H1 (cell line): Measurements from ENCODE around the gene MYCBPAP. TPM values are rescaled to one million over a fixed set of nuclear protein-coding genes. Genes with fewer than 3 reads are reported as not detected.
A peak's percentile ranks its signal among the peaks of the same experiment; 100 is the strongest.

ENCODE experiments used
- CTCF ChIA-PET: fragments of 300-600 bp; sonication (Branson Sonifier 250); formaldehyde crosslinking; loops from one replicate; lab custom pipeline; 2021; ENCODE audit not compliant: partially characterized antibody; lab: Charles Lee
- POLR2A ChIA-PET: fragments of 300-600 bp; sonication (Branson Sonifier 250); formaldehyde crosslinking; loops from one replicate; lab custom pipeline; 2021; ENCODE audit warnings: inconsistent platforms; ENCODE audit not compliant: partially characterized antibody; lab: Charles Lee
- DNase-seq, 2 experiments: peaks; one replicate each; pipeline versions ENCODE4 v3.0.0 to v3.0.0-alpha.2; 2010 to 2022; ENCODE audit warnings: low spot score in 2 of 2, low read depth in 1 of 2, mixed read lengths in 1 of 2
- FAIRE-seq: peaks from 2 replicates; lab custom pipeline; 2011; peaks lifted over from hg19 to GRCh38; lab: Jason Lieb, UNC
- H2AFZ ChIP-seq: 2 replicates; pipeline ENCODE4 v1.8.1; 2012; ENCODE audit warnings: low read length, inconsistent platforms
- H2AK5ac ChIP-seq: 2 replicates; pipeline ENCODE4 v1.6.1; 2013; ENCODE audit warnings: low read depth, low read length
- H2BK120ac ChIP-seq: replicated peaks from 2 replicates; pipeline ENCODE3; 2013; ENCODE audit warnings: low read depth, low read length, inconsistent platforms
- H2BK12ac ChIP-seq: 2 replicates; pipeline ENCODE4 v1.6.1; 2013; ENCODE audit warnings: low read depth, low read length
- H2BK15ac ChIP-seq: 2 replicates; pipeline ENCODE4 v1.6.1; 2013; ENCODE audit warnings: low read length
- H2BK20ac ChIP-seq: 2 replicates; pipeline ENCODE4 v1.6.1; 2013; ENCODE audit warnings: low read length
- H2BK5ac ChIP-seq: 2 replicates; pipeline ENCODE4 v1.6.1; 2013; ENCODE audit warnings: low read depth, low read length
- H3K14ac ChIP-seq: 2 replicates; pipeline ENCODE4 v1.6.1; 2013; ENCODE audit warnings: inconsistent platforms; ENCODE audit not compliant: insufficient read length
- H3K18ac ChIP-seq: 2 replicates; pipeline ENCODE4 v1.6.1; 2013; ENCODE audit warnings: low read length; ENCODE audit errors: extremely low read depth
- H3K23ac ChIP-seq: 2 replicates; pipeline ENCODE4 v1.6.1; 2013; ENCODE audit warnings: inconsistent platforms; ENCODE audit not compliant: insufficient read length
- H3K23me2 ChIP-seq: 2 replicates; pipeline ENCODE4 v1.6.1; 2013; ENCODE audit warnings: low read depth, low read length
- H3K27ac ChIP-seq: 2 replicates; pipeline ENCODE4 v1.6.1; 2011; ENCODE audit warnings: low read depth, low read length, inconsistent platforms
- H3K27me3 ChIP-seq, 4 experiments: replicated peaks in 1 of 4; 1 replicate in 1 of 4; 2 replicates in 3 of 4; pipeline versions ENCODE4 v1.6.1 to v1.8.1; 2011 to 2013; ENCODE audit warnings: low read length in 3 of 4, mild to moderate bottlenecking in 3 of 4, inconsistent platforms in 2 of 4, mixed read lengths in 2 of 4, moderate library complexity in 1 of 4; ENCODE audit not compliant: control insufficient read depth in 3 of 4, insufficient read depth in 3 of 4; ENCODE audit errors: extremely low read depth in 1 of 4
- H3K36me3 ChIP-seq, 4 experiments: 2 replicates each; pipeline versions ENCODE4 v1.6.1 to v1.8.1; 2011 to 2013; ENCODE audit warnings: mild to moderate bottlenecking in 4 of 4, low read length in 3 of 4, moderate library complexity in 2 of 4, control low read depth in 1 of 4, inconsistent platforms in 1 of 4; ENCODE audit not compliant: insufficient read depth in 4 of 4, control insufficient read depth in 2 of 4
- H3K4ac ChIP-seq: replicated peaks from 2 replicates; pipeline ENCODE3; 2013; ENCODE audit warnings: low read length, low read depth, mixed read lengths, inconsistent platforms; ENCODE audit not compliant: insufficient read length
- H3K4me1 ChIP-seq, 4 experiments: replicated peaks in 1 of 4; 1 replicate in 1 of 4; 2 replicates in 3 of 4; pipeline versions ENCODE4 v1.6.1 to v1.8.1; 2011 to 2013; ENCODE audit warnings: low read length in 3 of 4, inconsistent platforms in 2 of 4, mixed read lengths in 1 of 4; ENCODE audit not compliant: insufficient read depth in 4 of 4, control insufficient read depth in 3 of 4
- H3K4me2 ChIP-seq, 2 experiments: 2 replicates each; pipeline versions ENCODE4 v1.6.1 to v1.8.1; 2011 to 2013; ENCODE audit warnings: low read depth in 2 of 2, low read length in 2 of 2, control low read depth in 1 of 2, inconsistent platforms in 1 of 2, mild to moderate bottlenecking in 1 of 2; ENCODE audit not compliant: insufficient read depth in 1 of 2
- H3K4me3 ChIP-seq, 4 experiments: fragments of 200-600, 300-600 bp in 1 of 4; sonication (generic), shearing (Covaris generic), sonication (Bioruptor Twin) in 1 of 4; 2 replicates each; pipeline versions ENCODE4 v1.5.1 to v1.8.1; 2011 to 2016; ENCODE audit warnings: low read length in 4 of 4, low read depth in 3 of 4, control low read depth in 2 of 4, inconsistent platforms in 2 of 4, mild to moderate bottlenecking in 2 of 4, mixed read lengths in 1 of 4, moderate library complexity in 1 of 4; ENCODE audit not compliant: insufficient read depth in 2 of 4; ENCODE audit errors: extremely low read depth in 1 of 4
- H3K56ac ChIP-seq: replicated peaks from 2 replicates; pipeline ENCODE3; 2013; ENCODE audit warnings: low read depth, mild to moderate bottlenecking, mixed read lengths, low read length, inconsistent platforms; ENCODE audit not compliant: insufficient read length
- H3K79me1 ChIP-seq: 2 replicates; pipeline ENCODE4 v1.6.1; 2013; ENCODE audit warnings: low read depth, low read length, control low read depth
- H3K79me2 ChIP-seq, 2 experiments: 2 replicates each; pipeline versions ENCODE4 v1.6.1 to v1.8.1; 2012 to 2013; ENCODE audit warnings: low read length in 2 of 2, mild to moderate bottlenecking in 2 of 2, inconsistent platforms in 1 of 2; ENCODE audit not compliant: insufficient read depth in 2 of 2, control insufficient read depth in 1 of 2
- H3K9ac ChIP-seq, 4 experiments: replicated peaks in 1 of 4; 1 replicate in 1 of 4; 2 replicates in 3 of 4; pipeline versions ENCODE4 v1.6.1 to v1.8.1; 2011 to 2013; ENCODE audit warnings: low read depth in 3 of 4, low read length in 3 of 4, control low read depth in 2 of 4, mild to moderate bottlenecking in 2 of 4, moderate library complexity in 2 of 4, inconsistent platforms in 1 of 4; ENCODE audit errors: extremely low read depth in 1 of 4
- H3K9me3 ChIP-seq, 2 experiments: 2 replicates each; pipeline versions ENCODE4 v1.6.1 to v1.8.1; 2012 to 2013; ENCODE audit warnings: mild to moderate bottlenecking in 2 of 2, moderate library complexity in 2 of 2, control low read depth in 1 of 2, inconsistent platforms in 1 of 2, low read depth in 1 of 2, low read length in 1 of 2, mixed read lengths in 1 of 2; ENCODE audit not compliant: insufficient read depth in 2 of 2
- H4K20me1 ChIP-seq, 2 experiments: replicated peaks in 1 of 2; 2 replicates each; pipeline versions ENCODE3 to v1.8.1; 2011 to 2013; ENCODE audit warnings: inconsistent platforms in 2 of 2, low read length in 2 of 2, mild to moderate bottlenecking in 1 of 2; ENCODE audit not compliant: insufficient read depth in 2 of 2, control insufficient read depth in 1 of 2
- H4K5ac ChIP-seq: 2 replicates; pipeline ENCODE4 v1.6.1; 2013; ENCODE audit warnings: low read length, low read depth, mixed read lengths, inconsistent platforms; ENCODE audit not compliant: insufficient read length
- H4K8ac ChIP-seq: 2 replicates; pipeline ENCODE4 v1.8.0; 2013; ENCODE audit warnings: mild to moderate bottlenecking, moderate library complexity, low read length, inconsistent platforms; ENCODE audit not compliant: insufficient read depth; ENCODE audit errors: extremely low read depth
- H4K91ac ChIP-seq: replicated peaks from 2 replicates; pipeline ENCODE3; 2013; ENCODE audit warnings: low read length, mixed read lengths, inconsistent platforms; ENCODE audit not compliant: insufficient read length
- BCL11A ChIP-seq, 2 experiments: IDR thresholded peaks; one replicate each; pipeline ENCODE4 v1.6.1; 2011; ENCODE audit warnings: low read depth in 2 of 2, low read length in 2 of 2, mild to moderate bottlenecking in 2 of 2
- CHD1 ChIP-seq: IDR thresholded peaks from 2 replicates; pipeline ENCODE4 v1.6.1; 2012; ENCODE audit warnings: low read depth, low read length, improper control_type of control experiment
- CREB1 ChIP-seq: IDR thresholded peaks from 2 replicates; pipeline ENCODE4 v1.6.1; 2012; ENCODE audit warnings: inconsistent platforms
- MAX ChIP-seq: IDR thresholded peaks from 2 replicates; pipeline ENCODE4 v1.6.1; 2012; ENCODE audit warnings: inconsistent platforms
- SRF ChIP-seq: IDR thresholded peaks from 2 replicates; pipeline ENCODE4 v1.6.1; 2011; ENCODE audit warnings: mild to moderate bottlenecking, low read depth, low read length, moderate library complexity
- TAF1 ChIP-seq: IDR thresholded peaks from 2 replicates; pipeline ENCODE4 v1.6.1; 2011; ENCODE audit warnings: mild to moderate bottlenecking, low read depth, low read length
- TCF12 ChIP-seq: IDR thresholded peaks from 2 replicates; pipeline ENCODE4 v1.6.1; 2011; ENCODE audit warnings: low read depth, mild to moderate bottlenecking, low read length
- WGBS, 2 experiments: shearing (Covaris generic) in 1 of 2; methylation state at CpG; one replicate each; pipeline versions ENCODE4 v1.1.6 to v1.1.7; 2013 to 2015; ENCODE audit warnings: low lambda C conversion rate in 2 of 2, mixed read lengths in 2 of 2, inconsistent platforms in 1 of 2, low coverage in 1 of 2, missing lambda C conversion rate in 1 of 2; ENCODE audit not compliant: insufficient replicate concordance in 2 of 2, insufficient coverage in 1 of 2, insufficient read length in 1 of 2; ENCODE audit errors: extremely low coverage in 1 of 2, missing lambda C conversion rate in 1 of 2; 5-methylcytosine and 5-hydroxymethylcytosine counted together
- polyA plus RNA-seq, 7 experiments: library from polyadenylated mRNA; depleted of rRNA in 3 of 7; stranded (reverse) in 5 of 7; unstranded in 2 of 7; fragments of >200 nt in 5 of 7; fragments of 200-250 nt in 2 of 7; gene quantifications; 1 replicate in 5 of 7; 2 replicates in 1 of 7; 4 replicates in 1 of 7; pipeline versions ENCODE4 v1.2.1 to v1.2.3, GENCODE V29; 2011 to 2013; ENCODE audit warnings: missing spikeins in 2 of 7, mixed read lengths in 2 of 7
- total RNA-seq: library from RNA; stranded (reverse); fragmentation: NEBNext Ultra II Directional; extraction: Animal tissue kit (Norgen Biotek cat#: 25700); gene quantifications from 2 replicates; pipeline ENCODE4 v1.2.1, GENCODE V29; 2021
- TF ChIP-seq, protein P1 (sequence below): IDR thresholded peaks from 2 replicates; pipeline ENCODE4 v1.6.1; 2012; ENCODE audit warnings: inconsistent platforms
- TF ChIP-seq, protein P2 (sequence below), 3 experiments: IDR thresholded peaks; 1 replicate in 2 of 3; 2 replicates in 1 of 3; pipeline versions ENCODE4 v1.5.1 to v1.6.1; 2011; ENCODE audit warnings: low read length in 3 of 3, mild to moderate bottlenecking in 3 of 3, inconsistent platforms in 2 of 3, low read depth in 1 of 3, moderate library complexity in 1 of 3; ENCODE audit not compliant: insufficient read depth in 1 of 3; ENCODE audit errors: control extremely low read depth in 1 of 3

MYCBPAP gene
- total and polyA plus RNA-seq, 2 of the 8 experiments (the other 6 are each of a cell fraction or from before 2014, with no cell fraction given), result 0.89 to 3.3 TPM

GRCh38 chr17:50514936-50515702 is 6.9 kb downstream of the MYCBPAP start:
- H3K27ac ChIP-seq, result no peak overlapping the region
- no peaks in the 10 kb centered on the region for H3K79me2 ChIP-seq
- no peak overlapping the region for H2BK5ac ChIP-seq
- H4K8ac ChIP-seq, result no peak overlapping the region
- H2BK15ac ChIP-seq, result no peak overlapping the region; the same call in 1 of the 2 replicates
- CTCF ChIA-PET, result interaction anchor here (0.8 to 2.8 kb wide), 10 partner anchors 13 to 115 kb away, joined by 3 to 9 read pairs (median 4); no protein-coding TSS in a partner anchor
- H3K14ac ChIP-seq, result no peak overlapping the region
- POLR2A ChIA-PET, result interaction anchor here (0.7 to 1.8 kb wide), 5 partner anchors 10 to 108 kb away, joined by 3 to 5 read pairs (median 5); no protein-coding TSS in a partner anchor
- no peak overlapping the region for H2AFZ ChIP-seq
- no peaks in the 10 kb centered on the region for H3K36me3 ChIP-seq
- no peaks in the 10 kb centered on the region for H3K23me2 ChIP-seq
- H2BK12ac ChIP-seq, result peak overlapping the region; percentile 60; the same call in 1 of the 2 replicates
- no peak overlapping the region; the same call in 1 of the 2 replicates for H3K18ac ChIP-seq
- no peak overlapping the region for H2BK20ac ChIP-seq
- TF ChIP-seq SRF (no peak), MAX (peak; percentile 76), CHD1 (no peak), TAF1 (no peak), BCL11A (IDR thresholded peaks at IDR 0.05; ENCODE audit: low read depth in 2 of 2, low read length in 2 of 2) (no peak), TCF12 (no peak), CREB1 (no peak)
- TF ChIP-seq, protein P1, sequence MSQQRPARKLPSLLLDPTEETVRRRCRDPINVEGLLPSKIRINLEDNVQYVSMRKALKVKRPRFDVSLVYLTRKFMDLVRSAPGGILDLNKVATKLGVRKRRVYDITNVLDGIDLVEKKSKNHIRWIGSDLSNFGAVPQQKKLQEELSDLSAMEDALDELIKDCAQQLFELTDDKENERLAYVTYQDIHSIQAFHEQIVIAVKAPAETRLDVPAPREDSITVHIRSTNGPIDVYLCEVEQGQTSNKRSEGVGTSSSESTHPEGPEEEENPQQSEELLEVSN, result peak; percentile 63; the same call in 1 of the 2 replicates
- TF ChIP-seq, protein P2, sequence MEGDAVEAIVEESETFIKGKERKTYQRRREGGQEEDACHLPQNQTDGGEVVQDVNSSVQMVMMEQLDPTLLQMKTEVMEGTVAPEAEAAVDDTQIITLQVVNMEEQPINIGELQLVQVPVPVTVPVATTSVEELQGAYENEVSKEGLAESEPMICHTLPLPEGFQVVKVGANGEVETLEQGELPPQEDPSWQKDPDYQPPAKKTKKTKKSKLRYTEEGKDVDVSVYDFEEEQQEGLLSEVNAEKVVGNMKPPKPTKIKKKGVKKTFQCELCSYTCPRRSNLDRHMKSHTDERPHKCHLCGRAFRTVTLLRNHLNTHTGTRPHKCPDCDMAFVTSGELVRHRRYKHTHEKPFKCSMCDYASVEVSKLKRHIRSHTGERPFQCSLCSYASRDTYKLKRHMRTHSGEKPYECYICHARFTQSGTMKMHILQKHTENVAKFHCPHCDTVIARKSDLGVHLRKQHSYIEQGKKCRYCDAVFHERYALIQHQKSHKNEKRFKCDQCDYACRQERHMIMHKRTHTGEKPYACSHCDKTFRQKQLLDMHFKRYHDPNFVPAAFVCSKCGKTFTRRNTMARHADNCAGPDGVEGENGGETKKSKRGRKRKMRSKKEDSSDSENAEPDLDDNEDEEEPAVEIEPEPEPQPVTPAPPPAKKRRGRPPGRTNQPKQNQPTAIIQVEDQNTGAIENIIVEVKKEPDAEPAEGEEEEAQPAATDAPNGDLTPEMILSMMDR (IDR thresholded peaks at IDR 0.05; ENCODE audit: control extremely low read depth in 1 of 3, insufficient read depth in 1 of 3, low read depth in 1 of 3, low read length in 3 of 3), result no peak
- no peak overlapping the region for H3K4me3 ChIP-seq
- H3K79me1 ChIP-seq, result no peaks in the 10 kb centered on the region
- H3K9ac ChIP-seq, result no peak overlapping the region
- H3K27me3 ChIP-seq, result no peaks in the 10 kb centered on the region; a peak in 1 of 7 replicates
- 74% methylated on average over 6 of the region's 6 CpGs; no CpG with 5 or more reads in 1 of the 2 experiments for WGBS, 2 experiments
- no peak for DNase-seq
- H3K4ac ChIP-seq, result no peak overlapping the region
- no peaks in the 10 kb centered on the region for H3K9me3 ChIP-seq
- no peak overlapping the region for H4K5ac ChIP-seq
- H3K4me2 ChIP-seq, result no peak overlapping the region
- peak overlapping the region; percentile 59 for H4K91ac ChIP-seq
- H2BK120ac ChIP-seq, result no peak overlapping the region
- H2AK5ac ChIP-seq, result no peak overlapping the region
- H3K4me1 ChIP-seq, result peaks cover 0 to 2% (median 0%) of the 10 kb centered on the region in 4 experiments; a peak in 2 of 7 replicates
- no peak overlapping the region for H3K23ac ChIP-seq
- no peak for FAIRE-seq
- H4K20me1 ChIP-seq, result peaks cover 0 to 1% of the 10 kb centered on the region in 2 experiments
- H3K56ac ChIP-seq, result no peak overlapping the region
